ENCODE measurements around the gene CACNG4.

CACNG4 gene

DNA sequence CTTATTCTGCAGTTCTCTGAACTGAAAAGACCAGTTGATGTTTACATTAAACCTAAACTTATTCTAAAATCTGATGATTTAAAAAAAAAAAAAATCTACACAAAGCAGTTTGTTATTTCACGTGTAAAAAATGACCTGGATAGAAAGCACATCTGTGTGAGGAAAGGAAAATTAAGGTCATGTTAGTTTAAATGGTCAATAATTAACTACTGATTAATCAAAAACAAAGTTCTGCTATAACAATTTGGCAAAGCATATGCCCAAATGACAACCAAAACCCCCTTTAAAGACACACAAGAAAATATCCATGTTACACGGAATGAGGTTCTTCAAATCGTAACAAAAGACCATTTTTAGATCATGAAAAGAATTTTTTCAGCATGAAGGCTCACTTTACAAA is 110.3 kb downstream of the CACNG4 start:
- H2AFZ ChIP-seq (ENCODE audit: low read length): no peak overlapping the region
- no peaks in the 10 kb centered on the region for H3K9me3 ChIP-seq (ENCODE audit: insufficient read depth, low read depth, low read length)
- no peaks in the 10 kb centered on the region for H3K27me3 ChIP-seq (ENCODE audit: insufficient read depth, low read length, poor library complexity, severe bottlenecking)
- H3K9ac ChIP-seq (ENCODE audit: low read depth, low read length, poor library complexity, severe bottlenecking): no peak overlapping the region
- H3K4me2 ChIP-seq (ENCODE audit: low read depth, low read length, poor library complexity, severe bottlenecking): no peak overlapping the region
- no peaks in the 10 kb centered on the region for H3K4me1 ChIP-seq (ENCODE audit: insufficient read depth, low read length, poor library complexity, severe bottlenecking)
- H3K36me3 ChIP-seq (ENCODE audit: insufficient read depth, low read length): peaks cover 41% of the 10 kb centered on the region; the same call in 1 of the 2 replicates
- H3K9me2 ChIP-seq (replicated peaks; ENCODE audit: low read depth, low read length): no peaks in the 10 kb centered on the region
- H3K4me3 ChIP-seq (ENCODE audit: low read length, poor library complexity, severe bottlenecking): no peak overlapping the region
- no peaks in the 10 kb centered on the region for H3K79me2 ChIP-seq (ENCODE audit: insufficient read depth, low read length)
- no peaks in the 10 kb centered on the region for H4K20me1 ChIP-seq (ENCODE audit: insufficient read depth, low read length, poor library complexity, severe bottlenecking)
- no peak for TF ChIP-seq EZH2phosphoT487 (IDR thresholded peaks at IDR 0.05; ENCODE audit: borderline replicate concordance)
- TF ChIP-seq, protein P1, sequence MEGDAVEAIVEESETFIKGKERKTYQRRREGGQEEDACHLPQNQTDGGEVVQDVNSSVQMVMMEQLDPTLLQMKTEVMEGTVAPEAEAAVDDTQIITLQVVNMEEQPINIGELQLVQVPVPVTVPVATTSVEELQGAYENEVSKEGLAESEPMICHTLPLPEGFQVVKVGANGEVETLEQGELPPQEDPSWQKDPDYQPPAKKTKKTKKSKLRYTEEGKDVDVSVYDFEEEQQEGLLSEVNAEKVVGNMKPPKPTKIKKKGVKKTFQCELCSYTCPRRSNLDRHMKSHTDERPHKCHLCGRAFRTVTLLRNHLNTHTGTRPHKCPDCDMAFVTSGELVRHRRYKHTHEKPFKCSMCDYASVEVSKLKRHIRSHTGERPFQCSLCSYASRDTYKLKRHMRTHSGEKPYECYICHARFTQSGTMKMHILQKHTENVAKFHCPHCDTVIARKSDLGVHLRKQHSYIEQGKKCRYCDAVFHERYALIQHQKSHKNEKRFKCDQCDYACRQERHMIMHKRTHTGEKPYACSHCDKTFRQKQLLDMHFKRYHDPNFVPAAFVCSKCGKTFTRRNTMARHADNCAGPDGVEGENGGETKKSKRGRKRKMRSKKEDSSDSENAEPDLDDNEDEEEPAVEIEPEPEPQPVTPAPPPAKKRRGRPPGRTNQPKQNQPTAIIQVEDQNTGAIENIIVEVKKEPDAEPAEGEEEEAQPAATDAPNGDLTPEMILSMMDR (conservative IDR thresholded peaks at IDR 0.05; ENCODE audit: low read length): no peak
- no peaks in the 10 kb centered on the region for H3F3A ChIP-seq (ENCODE audit: low read depth)

DNA sequence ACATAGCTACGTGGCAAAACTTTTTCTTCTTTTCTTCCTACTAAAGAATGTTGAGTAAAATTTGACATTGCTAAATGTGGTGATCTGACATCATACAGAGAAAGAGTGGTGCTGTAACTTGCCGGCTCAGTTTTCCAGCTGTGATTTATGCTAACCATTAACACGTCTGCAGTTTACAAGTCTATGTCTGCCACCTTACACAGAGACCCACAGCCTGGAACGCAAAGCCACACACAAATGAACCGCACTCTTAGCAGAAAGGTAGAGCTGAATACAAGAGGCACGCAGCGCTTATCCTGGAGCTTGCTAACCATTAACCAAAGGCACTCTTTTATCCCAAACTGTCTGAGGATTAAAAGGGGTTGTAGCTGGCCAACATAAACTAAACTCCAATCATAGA is 111.8 kb downstream of the CACNG4 start:
- H3K9me2 ChIP-seq (replicated peaks; ENCODE audit: low read depth, low read length): no peaks in the 10 kb centered on the region
- H4K20me1 ChIP-seq (ENCODE audit: insufficient read depth, low read length, poor library complexity, severe bottlenecking): peaks cover 4% of the 10 kb centered on the region
- H2AFZ ChIP-seq (ENCODE audit: low read length): no peak overlapping the region
- H3F3A ChIP-seq (ENCODE audit: low read depth): no peaks in the 10 kb centered on the region
- H3K9ac ChIP-seq (ENCODE audit: low read depth, low read length, poor library complexity, severe bottlenecking): no peak overlapping the region
- H3K9me3 ChIP-seq (ENCODE audit: insufficient read depth, low read depth, low read length): no peaks in the 10 kb centered on the region
- H3K79me2 ChIP-seq (ENCODE audit: insufficient read depth, low read length): no peaks in the 10 kb centered on the region
- H3K36me3 ChIP-seq (ENCODE audit: insufficient read depth, low read length): peaks cover 41% of the 10 kb centered on the region; the same call in 1 of the 2 replicates
- H3K4me2 ChIP-seq (ENCODE audit: low read depth, low read length, poor library complexity, severe bottlenecking): no peak overlapping the region
- H3K27me3 ChIP-seq (ENCODE audit: insufficient read depth, low read length, poor library complexity, severe bottlenecking): no peaks in the 10 kb centered on the region
- TF ChIP-seq, protein P1 (conservative IDR thresholded peaks at IDR 0.05; ENCODE audit: low read length): no peak
- no peak for TF ChIP-seq EZH2phosphoT487 (IDR thresholded peaks at IDR 0.05; ENCODE audit: borderline replicate concordance)
- no peak overlapping the region for H3K4me3 ChIP-seq (ENCODE audit: low read length, poor library complexity, severe bottlenecking)
- H3K4me1 ChIP-seq (ENCODE audit: insufficient read depth, low read length, poor library complexity, severe bottlenecking): peaks cover 6% of the 10 kb centered on the region

DNA sequence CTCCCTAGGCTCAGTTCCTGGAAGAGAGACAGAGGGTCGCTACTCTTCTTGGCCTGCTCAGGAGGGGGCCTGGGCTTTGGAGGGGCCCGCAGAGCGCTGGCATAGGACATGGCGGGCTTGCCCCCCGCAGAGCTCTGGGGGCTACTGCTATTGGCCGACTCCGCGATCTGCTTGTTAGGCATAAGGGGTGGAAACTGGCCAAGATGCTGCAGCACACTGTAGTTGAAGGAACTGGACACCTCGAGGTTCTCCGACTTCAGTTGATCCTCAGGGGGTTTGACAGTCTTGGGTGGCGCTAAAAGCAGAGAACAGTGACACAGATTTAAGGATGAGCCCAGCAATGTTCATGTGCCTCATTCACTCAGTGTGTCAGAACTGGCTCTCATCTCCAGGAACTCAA is 113.8 kb downstream of the CACNG4 start:
- no peak for TF ChIP-seq EZH2phosphoT487 (IDR thresholded peaks at IDR 0.05; ENCODE audit: borderline replicate concordance)
- TF ChIP-seq, protein P1 (conservative IDR thresholded peaks at IDR 0.05; ENCODE audit: low read length): no peak
- H3K9ac ChIP-seq (ENCODE audit: low read depth, low read length, poor library complexity, severe bottlenecking): no peak overlapping the region
- no peak overlapping the region for H3K4me3 ChIP-seq (ENCODE audit: low read length, poor library complexity, severe bottlenecking)
- no peak overlapping the region for H3K4me2 ChIP-seq (ENCODE audit: low read depth, low read length, poor library complexity, severe bottlenecking)
- no peaks in the 10 kb centered on the region for H3F3A ChIP-seq (ENCODE audit: low read depth)
- no peak overlapping the region for H2AFZ ChIP-seq (ENCODE audit: low read length)
- H3K79me2 ChIP-seq (ENCODE audit: insufficient read depth, low read length): no peaks in the 10 kb centered on the region
- H3K9me3 ChIP-seq (ENCODE audit: insufficient read depth, low read depth, low read length): no peaks in the 10 kb centered on the region
- peaks cover 11% of the 10 kb centered on the region for H4K20me1 ChIP-seq (ENCODE audit: insufficient read depth, low read length, poor library complexity, severe bottlenecking)
- H3K36me3 ChIP-seq (ENCODE audit: insufficient read depth, low read length): peaks cover 42% of the 10 kb centered on the region; the same call in 1 of the 2 replicates
- H3K27me3 ChIP-seq (ENCODE audit: insufficient read depth, low read length, poor library complexity, severe bottlenecking): no peaks in the 10 kb centered on the region
- peaks cover 15% of the 10 kb centered on the region for H3K4me1 ChIP-seq (ENCODE audit: insufficient read depth, low read length, poor library complexity, severe bottlenecking)
- no peaks in the 10 kb centered on the region for H3K9me2 ChIP-seq (replicated peaks; ENCODE audit: low read depth, low read length)
